PFSK-1 (cell line): Measurements from ENCODE around the gene ASF1B.

Experiments
- POLR2AphosphoS5 ChIP-seq: IDR thresholded peaks from 2 replicates; pipeline ENCODE4 v1.6.1; 2012; ENCODE audit warnings: low read depth, mild to moderate bottlenecking, control low read depth, low read length, moderate library complexity
- SIN3A ChIP-seq: IDR thresholded peaks from 2 replicates; pipeline ENCODE4 v1.6.1; 2012; ENCODE audit warnings: mild to moderate bottlenecking, low read length, moderate library complexity, borderline replicate concordance; ENCODE audit not compliant: insufficient read depth

- TF ChIP-seq SIN3A (no peak), POLR2AphosphoS5 (no peak)
These were observed 39.0 kb upstream of the ASF1B start for GRCh38 chr19:14175351-14175792.
